Measurements from ENCODE around the gene NTRK1.

DNA sequence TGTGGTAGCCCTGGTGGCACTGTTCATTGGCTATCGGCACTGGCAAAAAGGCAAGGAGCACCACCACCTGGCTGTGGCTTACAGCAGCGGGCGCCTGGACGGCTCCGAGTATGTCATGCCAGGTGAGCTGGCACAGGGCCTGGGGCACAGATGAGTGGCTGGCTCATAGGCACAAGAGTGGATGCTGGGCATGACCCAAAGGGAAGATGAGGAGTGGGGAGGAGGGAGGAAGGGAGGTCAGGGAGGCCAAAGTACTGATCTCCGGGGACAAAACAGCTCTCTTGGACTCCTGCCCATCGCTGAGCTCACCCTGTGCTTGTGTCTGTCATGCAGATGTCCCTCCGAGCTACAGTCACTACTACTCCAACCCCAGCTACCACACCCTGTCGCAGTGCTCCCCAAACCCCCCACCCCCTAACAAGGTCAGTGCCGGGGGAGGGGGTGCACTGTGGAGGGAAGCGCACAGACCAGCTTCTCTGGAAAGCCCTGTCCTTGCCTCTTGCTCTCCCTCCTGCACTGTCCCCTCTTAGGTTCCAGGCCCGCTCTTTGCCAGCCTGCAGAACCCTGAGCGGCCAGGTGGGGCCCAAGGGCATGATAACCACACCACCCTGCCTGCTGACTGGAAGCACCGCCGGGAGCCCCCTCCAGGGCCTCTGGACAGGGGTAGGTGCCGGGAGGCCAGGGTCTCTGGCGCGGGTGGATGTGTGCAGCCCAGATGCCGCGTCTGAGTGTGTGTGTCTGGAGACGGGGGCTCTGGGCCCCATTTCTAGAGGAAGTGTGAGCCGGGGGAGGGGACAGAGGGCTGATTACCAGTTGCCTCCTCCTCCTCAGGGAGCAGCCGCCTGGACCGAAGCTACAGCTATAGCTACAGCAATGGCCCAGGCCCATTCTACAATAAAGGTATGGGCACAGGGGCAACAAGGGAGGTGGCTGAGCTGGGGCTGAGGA is 52.5 kb downstream of the NTRK1 start:
- no peak for TF ChIP-seq SUZ12 (IDR thresholded peaks at IDR 0.05; ENCODE audit: extremely low read depth, insufficient read depth, insufficient read length)
- TF ChIP-seq YY1 (IDR thresholded peaks at IDR 0.05; ENCODE audit: insufficient read depth, insufficient read length): no peak

All from NT2/D1 (cell line).